Raji (cell line): ENCODE data around the gene PIR.
A peak's percentile ranks its signal among the peaks of the same experiment; 100 is the strongest.

Experiments
- POLR2A ChIP-seq: IDR thresholded peaks from 2 replicates; pipeline ENCODE4 v1.6.1; 2011; ENCODE audit warnings: low read depth, low read length, control low read depth; ENCODE audit not compliant: insufficient read depth

The PIR gene

GRCh38 chrX:15349046-15349445 lies 144.1 kb downstream of the PIR start:
- no peak for TF ChIP-seq POLR2A

GRCh38 chrX:15345976-15346375 lies 147.2 kb downstream of the PIR start:
- no peak for TF ChIP-seq POLR2A

GRCh38 chrX:15344106-15344505 lies 149.0 kb downstream of the PIR start:
- TF ChIP-seq POLR2A = no peak

GRCh38 chrX:15343075-15343476 lies 150.1 kb downstream of the PIR start:
- TF ChIP-seq POLR2A = no peak

GRCh38 chrX:15340867-15341266 lies 152.3 kb downstream of the PIR start:
- TF ChIP-seq POLR2A = no peak

GRCh38 chrX:15336023-15336413 lies 157.1 kb downstream of the PIR start:
- no peak for TF ChIP-seq POLR2A

- peak; percentile 71 for TF ChIP-seq POLR2A
Observed at GRCh38 chrX:15335135-15336022, 157.8 kb downstream of the PIR start, which contains the start of gene PIGA. Gene PIGA, minus strand, starts transcription at chrX:15335523. Its CDS starts 3,593 bp downstream, at chrX:15331930.
